ENCODE data around the gene PSPH. TPM values are rescaled to one million over a fixed set of nuclear protein-coding genes. Genes with fewer than 3 reads are reported as not detected.
A peak's percentile ranks its signal among the peaks of the same experiment; 100 is the strongest.

PSPH gene
- total RNA-seq, 1 experiment from 2014 or later, result 38.5 TPM

- peaks cover 14% of the 10 kb centered on the region; the same call in 1 of the 2 replicates for H3K36me3 ChIP-seq
- H3K27me3 ChIP-seq (replicated peaks), result no peaks in the 10 kb centered on the region
- no peaks in the 10 kb centered on the region for H3K9me3 ChIP-seq (replicated peaks)
- DNase-seq (ENCODE audit: low read depth in 1 of 2, low spot score in 2 of 2), result no peak
- peak overlapping the region; percentile 97; the same call in 1 of the 2 replicates for H3K4me3 ChIP-seq
- no peak overlapping the region; the same call in 1 of the 2 replicates for H3K27ac ChIP-seq
- peaks cover 14% of the 10 kb centered on the region for H3K4me1 ChIP-seq (replicated peaks)
Observed at GRCh38 chr7:55965805-55966421, 85.3 kb downstream of the PSPH start.

GRCh38 chr7:55965100-55965470 lies 86.2 kb downstream of the PSPH start:
- Histone ChIP-seq H3K36me3 (peaks cover 14% of the 10 kb centered on the region; the same call in 1 of the 2 replicates), H3K4me1 (replicated peaks) (peaks cover 14% of the 10 kb centered on the region), H3K27ac (peak overlapping the region; percentile 93), H3K4me3 (peak overlapping the region; percentile 97), H3K27me3 (replicated peaks) (no peaks in the 10 kb centered on the region), H3K9me3 (replicated peaks) (no peaks in the 10 kb centered on the region)
- peak in 1 of 2 experiments; percentile 71 for DNase-seq (ENCODE audit: low read depth in 1 of 2, low spot score in 2 of 2)

- DNase-seq (ENCODE audit: low read depth in 1 of 2, low spot score in 2 of 2), result peak; percentile 31 to 84
- peak within 1 kb of the TSS; percentile 93 for H3K27ac ChIP-seq
- no peaks in the 10 kb centered on the region for H3K9me3 ChIP-seq (replicated peaks)
- H3K27me3 ChIP-seq (replicated peaks), result no peaks in the 10 kb centered on the region
- H3K4me3 ChIP-seq, result peak within 1 kb of the TSS; percentile 97
- H3K4me1 ChIP-seq (replicated peaks), result peaks cover 14% of the 10 kb centered on the region
- H3K36me3 ChIP-seq, result peaks cover 13% of the 10 kb centered on the region; the same call in 1 of the 2 replicates
Observed at GRCh38 chr7:55964261-55965099, 86.8 kb downstream of the PSPH start, which contains the start of gene NIPSNAP2. Gene NIPSNAP2 (plus strand): TSS chr7:55964585. CDS start chr7:55964610, 25 bp downstream.

- DNase-seq (ENCODE audit: low read depth in 1 of 2, low spot score in 2 of 2), result no peak
- peaks cover 14% of the 10 kb centered on the region for H3K4me1 ChIP-seq (replicated peaks)
- H3K27ac ChIP-seq, result no peak overlapping the region
- H3K4me3 ChIP-seq, result peak overlapping the region; percentile 97
- peaks cover 9% of the 10 kb centered on the region; the same call in 1 of the 2 replicates for H3K36me3 ChIP-seq
- H3K9me3 ChIP-seq (replicated peaks), result no peaks in the 10 kb centered on the region
- H3K27me3 ChIP-seq (replicated peaks), result no peaks in the 10 kb centered on the region
Observed at GRCh38 chr7:55963584-55964168, 87.6 kb downstream of the PSPH start.

- H3K4me3 ChIP-seq, result no peak overlapping the region
- no peaks in the 10 kb centered on the region for H3K9me3 ChIP-seq (replicated peaks)
- H3K27me3 ChIP-seq (replicated peaks), result no peaks in the 10 kb centered on the region
- peaks cover 14% of the 10 kb centered on the region for H3K4me1 ChIP-seq (replicated peaks)
- no peak overlapping the region for H3K27ac ChIP-seq
- H3K36me3 ChIP-seq, result peaks cover 9% of the 10 kb centered on the region; the same call in 1 of the 2 replicates
- no peak for DNase-seq (ENCODE audit: low read depth in 1 of 2, low spot score in 2 of 2)
Observed at GRCh38 chr7:55962014-55962413, 89.2 kb downstream of the PSPH start.

Other genes starting within 250 kb of the PSPH start
- gene SEPTIN14, start 188.7 kb downstream of the PSPH start, total RNA-seq (2014; rRNA removed; shearing (Covaris generic)), result not detected in 2 replicates
- gene ZNF713, start 164.0 kb downstream of the PSPH start, total RNA-seq (2014; rRNA removed; shearing (Covaris generic)), result 0.69 and 1.5 TPM in 2 replicates
- gene MRPS17, start 99.6 kb downstream of the PSPH start, total RNA-seq (2014; rRNA removed; shearing (Covaris generic)), result 16.6 and 22.9 TPM in 2 replicates
- gene NIPSNAP2, start 86.9 kb downstream of the PSPH start, total RNA-seq (2014; rRNA removed; shearing (Covaris generic)), result 49.5 and 62.4 TPM in 2 replicates
- gene CCT6A, start 321 bp upstream of the PSPH start, total RNA-seq (2014; rRNA removed; shearing (Covaris generic)), result 312 and 414 TPM in 2 replicates
- 100 and 117 TPM in 2 replicates for gene SUMF2, start 12.8 kb upstream of the PSPH start, total RNA-seq (2014; rRNA removed; shearing (Covaris generic))
- gene PHKG1, start 41.5 kb upstream of the PSPH start, total RNA-seq (2014; rRNA removed; shearing (Covaris generic)), result 0.21 and 0.50 TPM in 2 replicates
- 613 and 738 TPM in 2 replicates for gene CHCHD2, start 55.0 kb upstream of the PSPH start, total RNA-seq (2014; rRNA removed; shearing (Covaris generic))
- gene NUPR2, start 65.0 kb upstream of the PSPH start, total RNA-seq (2014; rRNA removed; shearing (Covaris generic)), result not detected in 2 replicates

Measured in SJSA1 (cell line).